ENCODE measurements around the gene PSMB5. TPM values are rescaled to one million over a fixed set of nuclear protein-coding genes. Genes with fewer than 3 reads are reported as not detected.

The PSMB5 gene
- total and polyA plus RNA-seq, 9 of the 15 experiments (the other 6 are each of a cell fraction or from before 2014, with no cell fraction given), result 198 to 1,870 (median 269) TPM

DNA sequence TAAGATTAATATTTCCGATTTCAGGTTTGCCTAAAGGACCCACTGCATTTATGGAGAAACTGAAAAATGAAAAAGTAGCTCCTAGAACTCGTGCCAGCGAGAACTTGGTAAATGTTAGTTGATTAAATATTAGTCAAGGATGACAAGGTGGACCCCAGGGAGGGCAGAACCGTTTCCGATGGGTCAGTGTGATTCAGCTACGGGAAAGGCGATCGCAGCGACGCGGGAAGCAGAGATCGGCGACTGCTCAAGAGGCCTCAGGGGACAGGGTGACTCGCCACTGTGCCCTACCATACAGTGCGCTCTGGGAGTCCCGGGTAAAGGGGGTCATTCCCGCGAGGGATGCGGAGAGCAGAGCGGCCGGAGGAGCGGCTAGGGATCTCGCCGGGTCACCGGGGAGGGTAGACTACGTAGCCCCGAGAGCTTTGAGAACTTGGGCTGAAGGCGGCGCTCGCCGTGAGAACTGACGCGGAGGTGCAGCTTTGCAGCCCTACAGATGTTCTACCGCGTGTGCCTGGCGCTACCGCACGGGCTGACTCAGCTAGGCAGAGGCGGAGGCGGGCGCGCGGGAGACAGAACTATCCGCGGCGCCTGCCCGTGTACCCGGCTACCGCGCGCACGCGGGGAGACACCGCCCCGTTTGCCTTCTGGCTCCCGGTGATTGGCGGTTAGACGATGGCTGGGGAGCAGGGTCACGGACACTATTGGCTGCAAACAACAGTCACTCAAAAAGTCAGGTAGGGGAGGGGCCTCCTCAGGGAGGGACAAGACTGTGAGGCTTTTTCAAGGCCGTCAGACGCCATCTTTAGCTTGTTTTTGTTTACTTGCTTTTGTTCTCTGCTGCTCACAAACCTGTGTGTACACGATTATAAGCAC is 27.9 kb downstream of the PSMB5 start (continued):
- TF ChIP-seq ESRRA (IDR thresholded peaks at IDR 0.05; ENCODE audit: borderline replicate concordance, low read depth) (peak; percentile 62; the same call in 1 of the 2 replicates), BCL6 (CRISPR knock-in tag; IDR thresholded peaks at IDR 0.05) (no peak), ZFP1 (CRISPR knock-in tag; IDR thresholded peaks at IDR 0.05) (no peak), KLF13 (tag; IDR thresholded peaks at IDR 0.05; ENCODE audit: borderline replicate concordance, low read depth) (no peak), RFX1 (IDR thresholded peaks at IDR 0.05) (no peak), NFE2L1 (tag; IDR thresholded peaks at IDR 0.05; ENCODE audit: borderline replicate concordance, low read depth) (no peak), EP400 (IDR thresholded peaks at IDR 0.05) (no peak)
- TF ChIP-seq, protein P1, sequence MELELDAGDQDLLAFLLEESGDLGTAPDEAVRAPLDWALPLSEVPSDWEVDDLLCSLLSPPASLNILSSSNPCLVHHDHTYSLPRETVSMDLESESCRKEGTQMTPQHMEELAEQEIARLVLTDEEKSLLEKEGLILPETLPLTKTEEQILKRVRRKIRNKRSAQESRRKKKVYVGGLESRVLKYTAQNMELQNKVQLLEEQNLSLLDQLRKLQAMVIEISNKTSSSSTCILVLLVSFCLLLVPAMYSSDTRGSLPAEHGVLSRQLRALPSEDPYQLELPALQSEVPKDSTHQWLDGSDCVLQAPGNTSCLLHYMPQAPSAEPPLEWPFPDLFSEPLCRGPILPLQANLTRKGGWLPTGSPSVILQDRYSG (tag; conservative IDR thresholded peaks at IDR 0.05; ENCODE audit: low read depth), result no peak
- TF ChIP-seq, protein P2, sequence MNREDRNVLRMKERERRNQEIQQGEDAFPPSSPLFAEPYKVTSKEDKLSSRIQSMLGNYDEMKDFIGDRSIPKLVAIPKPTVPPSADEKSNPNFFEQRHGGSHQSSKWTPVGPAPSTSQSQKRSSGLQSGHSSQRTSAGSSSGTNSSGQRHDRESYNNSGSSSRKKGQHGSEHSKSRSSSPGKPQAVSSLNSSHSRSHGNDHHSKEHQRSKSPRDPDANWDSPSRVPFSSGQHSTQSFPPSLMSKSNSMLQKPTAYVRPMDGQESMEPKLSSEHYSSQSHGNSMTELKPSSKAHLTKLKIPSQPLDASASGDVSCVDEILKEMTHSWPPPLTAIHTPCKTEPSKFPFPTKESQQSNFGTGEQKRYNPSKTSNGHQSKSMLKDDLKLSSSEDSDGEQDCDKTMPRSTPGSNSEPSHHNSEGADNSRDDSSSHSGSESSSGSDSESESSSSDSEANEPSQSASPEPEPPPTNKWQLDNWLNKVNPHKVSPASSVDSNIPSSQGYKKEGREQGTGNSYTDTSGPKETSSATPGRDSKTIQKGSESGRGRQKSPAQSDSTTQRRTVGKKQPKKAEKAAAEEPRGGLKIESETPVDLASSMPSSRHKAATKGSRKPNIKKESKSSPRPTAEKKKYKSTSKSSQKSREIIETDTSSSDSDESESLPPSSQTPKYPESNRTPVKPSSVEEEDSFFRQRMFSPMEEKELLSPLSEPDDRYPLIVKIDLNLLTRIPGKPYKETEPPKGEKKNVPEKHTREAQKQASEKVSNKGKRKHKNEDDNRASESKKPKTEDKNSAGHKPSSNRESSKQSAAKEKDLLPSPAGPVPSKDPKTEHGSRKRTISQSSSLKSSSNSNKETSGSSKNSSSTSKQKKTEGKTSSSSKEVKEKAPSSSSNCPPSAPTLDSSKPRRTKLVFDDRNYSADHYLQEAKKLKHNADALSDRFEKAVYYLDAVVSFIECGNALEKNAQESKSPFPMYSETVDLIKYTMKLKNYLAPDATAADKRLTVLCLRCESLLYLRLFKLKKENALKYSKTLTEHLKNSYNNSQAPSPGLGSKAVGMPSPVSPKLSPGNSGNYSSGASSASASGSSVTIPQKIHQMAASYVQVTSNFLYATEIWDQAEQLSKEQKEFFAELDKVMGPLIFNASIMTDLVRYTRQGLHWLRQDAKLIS (CRISPR knock-in tag; IDR thresholded peaks at IDR 0.05), result peak; percentile 87
- TF ChIP-seq, protein P3, sequence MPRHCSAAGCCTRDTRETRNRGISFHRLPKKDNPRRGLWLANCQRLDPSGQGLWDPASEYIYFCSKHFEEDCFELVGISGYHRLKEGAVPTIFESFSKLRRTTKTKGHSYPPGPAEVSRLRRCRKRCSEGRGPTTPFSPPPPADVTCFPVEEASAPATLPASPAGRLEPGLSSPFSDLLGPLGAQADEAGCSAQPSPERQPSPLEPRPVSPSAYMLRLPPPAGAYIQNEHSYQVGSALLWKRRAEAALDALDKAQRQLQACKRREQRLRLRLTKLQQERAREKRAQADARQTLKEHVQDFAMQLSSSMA (CRISPR knock-in tag; IDR thresholded peaks at IDR 0.05), result no peak
- TF ChIP-seq, protein P4, sequence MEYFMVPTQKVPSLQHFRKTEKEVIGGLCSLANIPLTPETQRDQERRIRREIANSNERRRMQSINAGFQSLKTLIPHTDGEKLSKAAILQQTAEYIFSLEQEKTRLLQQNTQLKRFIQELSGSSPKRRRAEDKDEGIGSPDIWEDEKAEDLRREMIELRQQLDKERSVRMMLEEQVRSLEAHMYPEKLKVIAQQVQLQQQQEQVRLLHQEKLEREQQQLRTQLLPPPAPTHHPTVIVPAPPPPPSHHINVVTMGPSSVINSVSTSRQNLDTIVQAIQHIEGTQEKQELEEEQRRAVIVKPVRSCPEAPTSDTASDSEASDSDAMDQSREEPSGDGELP (CRISPR knock-in tag; IDR thresholded peaks at IDR 0.05; ENCODE audit: borderline replicate concordance), result peak; percentile 97
- TF ChIP-seq, protein P5, sequence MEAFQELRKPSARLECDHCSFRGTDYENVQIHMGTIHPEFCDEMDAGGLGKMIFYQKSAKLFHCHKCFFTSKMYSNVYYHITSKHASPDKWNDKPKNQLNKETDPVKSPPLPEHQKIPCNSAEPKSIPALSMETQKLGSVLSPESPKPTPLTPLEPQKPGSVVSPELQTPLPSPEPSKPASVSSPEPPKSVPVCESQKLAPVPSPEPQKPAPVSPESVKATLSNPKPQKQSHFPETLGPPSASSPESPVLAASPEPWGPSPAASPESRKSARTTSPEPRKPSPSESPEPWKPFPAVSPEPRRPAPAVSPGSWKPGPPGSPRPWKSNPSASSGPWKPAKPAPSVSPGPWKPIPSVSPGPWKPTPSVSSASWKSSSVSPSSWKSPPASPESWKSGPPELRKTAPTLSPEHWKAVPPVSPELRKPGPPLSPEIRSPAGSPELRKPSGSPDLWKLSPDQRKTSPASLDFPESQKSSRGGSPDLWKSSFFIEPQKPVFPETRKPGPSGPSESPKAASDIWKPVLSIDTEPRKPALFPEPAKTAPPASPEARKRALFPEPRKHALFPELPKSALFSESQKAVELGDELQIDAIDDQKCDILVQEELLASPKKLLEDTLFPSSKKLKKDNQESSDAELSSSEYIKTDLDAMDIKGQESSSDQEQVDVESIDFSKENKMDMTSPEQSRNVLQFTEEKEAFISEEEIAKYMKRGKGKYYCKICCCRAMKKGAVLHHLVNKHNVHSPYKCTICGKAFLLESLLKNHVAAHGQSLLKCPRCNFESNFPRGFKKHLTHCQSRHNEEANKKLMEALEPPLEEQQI (IDR thresholded peaks at IDR 0.05), result no peak
- TF ChIP-seq, protein P6, sequence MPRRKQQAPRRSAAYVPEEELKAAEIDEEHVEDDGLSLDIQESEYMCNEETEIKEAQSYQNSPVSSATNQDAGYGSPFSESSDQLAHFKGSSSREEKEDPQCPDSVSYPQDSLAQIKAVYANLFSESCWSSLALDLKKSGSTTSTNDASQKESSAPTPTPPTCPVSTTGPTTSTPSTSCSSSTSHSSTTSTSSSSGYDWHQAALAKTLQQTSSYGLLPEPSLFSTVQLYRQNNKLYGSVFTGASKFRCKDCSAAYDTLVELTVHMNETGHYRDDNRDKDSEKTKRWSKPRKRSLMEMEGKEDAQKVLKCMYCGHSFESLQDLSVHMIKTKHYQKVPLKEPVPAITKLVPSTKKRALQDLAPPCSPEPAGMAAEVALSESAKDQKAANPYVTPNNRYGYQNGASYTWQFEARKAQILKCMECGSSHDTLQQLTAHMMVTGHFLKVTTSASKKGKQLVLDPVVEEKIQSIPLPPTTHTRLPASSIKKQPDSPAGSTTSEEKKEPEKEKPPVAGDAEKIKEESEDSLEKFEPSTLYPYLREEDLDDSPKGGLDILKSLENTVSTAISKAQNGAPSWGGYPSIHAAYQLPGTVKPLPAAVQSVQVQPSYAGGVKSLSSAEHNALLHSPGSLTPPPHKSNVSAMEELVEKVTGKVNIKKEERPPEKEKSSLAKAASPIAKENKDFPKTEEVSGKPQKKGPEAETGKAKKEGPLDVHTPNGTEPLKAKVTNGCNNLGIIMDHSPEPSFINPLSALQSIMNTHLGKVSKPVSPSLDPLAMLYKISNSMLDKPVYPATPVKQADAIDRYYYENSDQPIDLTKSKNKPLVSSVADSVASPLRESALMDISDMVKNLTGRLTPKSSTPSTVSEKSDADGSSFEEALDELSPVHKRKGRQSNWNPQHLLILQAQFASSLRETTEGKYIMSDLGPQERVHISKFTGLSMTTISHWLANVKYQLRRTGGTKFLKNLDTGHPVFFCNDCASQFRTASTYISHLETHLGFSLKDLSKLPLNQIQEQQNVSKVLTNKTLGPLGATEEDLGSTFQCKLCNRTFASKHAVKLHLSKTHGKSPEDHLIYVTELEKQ (CRISPR knock-in tag; IDR thresholded peaks at IDR 0.05), result no peak
